Measurements from ENCODE around the gene ATXN10.

The ATXN10 gene

DNA sequence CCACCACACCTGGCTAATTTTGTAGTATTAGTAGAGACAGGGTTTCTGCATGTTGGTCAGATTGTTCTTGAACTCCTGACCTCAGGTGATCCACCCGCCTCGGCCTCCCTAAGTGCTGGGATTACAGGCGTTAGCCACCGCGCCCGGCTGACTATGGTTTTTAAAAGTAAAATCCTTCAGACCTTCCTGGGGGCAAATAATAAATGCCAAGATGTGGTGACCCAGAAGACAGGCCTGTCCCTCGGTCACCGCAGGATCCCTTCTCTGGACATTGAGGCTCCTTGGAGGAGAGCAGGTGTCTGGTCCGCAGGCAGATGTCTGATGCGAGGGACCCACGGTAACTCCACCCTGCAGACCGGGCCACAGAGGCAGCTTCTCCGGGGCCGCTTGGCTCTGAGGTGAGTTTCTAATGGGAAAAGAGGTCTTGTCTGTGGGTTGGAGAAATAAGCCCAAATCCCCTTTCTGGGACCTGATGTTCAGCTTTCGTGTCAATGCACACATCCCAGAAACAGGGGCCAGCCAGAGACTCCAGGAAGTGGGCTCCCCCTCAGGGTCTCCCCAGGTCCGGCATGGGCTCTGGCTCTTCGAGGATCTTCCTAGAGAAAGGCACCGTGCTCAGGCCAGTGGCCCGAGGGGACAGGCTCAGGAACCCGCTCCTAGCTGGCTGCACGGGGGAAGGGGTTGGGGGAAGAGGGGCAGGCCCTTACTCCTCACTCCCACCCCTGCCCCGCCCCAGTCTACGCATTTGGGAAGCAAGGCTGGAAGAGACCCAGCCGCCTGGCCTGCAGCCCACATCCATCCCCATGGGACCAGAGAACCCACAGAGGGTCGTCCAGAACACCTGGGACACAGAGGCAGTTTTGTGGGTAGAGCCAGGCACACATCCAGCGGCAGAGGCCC is 204.8 kb downstream of the ATXN10 start:
- H3K9me3 ChIP-seq (ENCODE audit: control insufficient read depth, insufficient read depth, low read length), result no peaks in the 10 kb centered on the region
- no peaks in the 10 kb centered on the region for H3K36me3 ChIP-seq (ENCODE audit: control insufficient read depth, low read length)
- no peaks in the 10 kb centered on the region for H3K27me3 ChIP-seq (ENCODE audit: control insufficient read depth, low read length)
- no peaks in the 10 kb centered on the region for H4K20me1 ChIP-seq (ENCODE audit: control insufficient read depth, insufficient read depth, low read depth, low read length)
- no peaks in the 10 kb centered on the region for H3K79me2 ChIP-seq (ENCODE audit: control insufficient read depth, low read length)
- H3F3A ChIP-seq (ENCODE audit: control insufficient read depth, insufficient read depth), result no peaks in the 10 kb centered on the region
- TF ChIP-seq, protein P1, sequence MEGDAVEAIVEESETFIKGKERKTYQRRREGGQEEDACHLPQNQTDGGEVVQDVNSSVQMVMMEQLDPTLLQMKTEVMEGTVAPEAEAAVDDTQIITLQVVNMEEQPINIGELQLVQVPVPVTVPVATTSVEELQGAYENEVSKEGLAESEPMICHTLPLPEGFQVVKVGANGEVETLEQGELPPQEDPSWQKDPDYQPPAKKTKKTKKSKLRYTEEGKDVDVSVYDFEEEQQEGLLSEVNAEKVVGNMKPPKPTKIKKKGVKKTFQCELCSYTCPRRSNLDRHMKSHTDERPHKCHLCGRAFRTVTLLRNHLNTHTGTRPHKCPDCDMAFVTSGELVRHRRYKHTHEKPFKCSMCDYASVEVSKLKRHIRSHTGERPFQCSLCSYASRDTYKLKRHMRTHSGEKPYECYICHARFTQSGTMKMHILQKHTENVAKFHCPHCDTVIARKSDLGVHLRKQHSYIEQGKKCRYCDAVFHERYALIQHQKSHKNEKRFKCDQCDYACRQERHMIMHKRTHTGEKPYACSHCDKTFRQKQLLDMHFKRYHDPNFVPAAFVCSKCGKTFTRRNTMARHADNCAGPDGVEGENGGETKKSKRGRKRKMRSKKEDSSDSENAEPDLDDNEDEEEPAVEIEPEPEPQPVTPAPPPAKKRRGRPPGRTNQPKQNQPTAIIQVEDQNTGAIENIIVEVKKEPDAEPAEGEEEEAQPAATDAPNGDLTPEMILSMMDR (IDR thresholded peaks at IDR 0.05; ENCODE audit: low read depth, low read length, poor library complexity, severe bottlenecking), result no peak
- no peak for TF ChIP-seq EZH2phosphoT487 (IDR thresholded peaks at IDR 0.05; ENCODE audit: borderline replicate concordance, low read length)
- H3K27ac ChIP-seq (ENCODE audit: low read depth, low read length), result no peak overlapping the region
- no peaks in the 10 kb centered on the region for H3K4me1 ChIP-seq (ENCODE audit: control insufficient read depth, low read length)
- no peak overlapping the region for H3K4me3 ChIP-seq (ENCODE audit: low read length)
- no peaks in the 10 kb centered on the region for H3K9me2 ChIP-seq (replicated peaks; ENCODE audit: control insufficient read depth, low read length)
- H3K4me2 ChIP-seq (ENCODE audit: low read length), result no peak overlapping the region

DNA sequence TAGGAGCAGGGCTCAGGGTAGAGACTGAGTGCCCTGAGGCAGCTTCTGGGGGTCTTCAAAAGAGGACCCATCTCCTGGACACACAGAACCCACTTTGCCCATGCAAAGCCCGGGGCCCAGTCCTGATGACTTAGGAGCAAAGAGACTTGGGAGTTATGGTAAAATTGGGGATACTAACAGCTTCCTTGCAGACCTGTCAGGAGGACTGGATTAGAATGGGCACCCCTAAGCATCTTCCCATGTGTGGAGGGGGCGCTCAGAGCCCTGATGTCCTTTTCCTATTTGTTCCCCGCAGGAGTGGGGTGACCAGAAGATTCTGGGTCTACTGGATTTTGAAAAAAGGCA is 205.4 kb downstream of the ATXN10 start:
- Histone ChIP-seq H3K4me3 (ENCODE audit: low read length) (no peak overlapping the region), H3K9me3 (ENCODE audit: control insufficient read depth, insufficient read depth, low read length) (no peaks in the 10 kb centered on the region), H3K9me2 (replicated peaks; ENCODE audit: control insufficient read depth, low read length) (no peaks in the 10 kb centered on the region), H3K27ac (ENCODE audit: low read depth, low read length) (no peak overlapping the region), H3F3A (ENCODE audit: control insufficient read depth, insufficient read depth) (no peaks in the 10 kb centered on the region), H3K79me2 (ENCODE audit: control insufficient read depth, low read length) (no peaks in the 10 kb centered on the region), H3K36me3 (ENCODE audit: control insufficient read depth, low read length) (no peaks in the 10 kb centered on the region), H3K27me3 (ENCODE audit: control insufficient read depth, low read length) (no peaks in the 10 kb centered on the region), H4K20me1 (ENCODE audit: control insufficient read depth, insufficient read depth, low read depth, low read length) (no peaks in the 10 kb centered on the region), H3K4me2 (ENCODE audit: low read length) (no peak overlapping the region), H3K4me1 (ENCODE audit: control insufficient read depth, low read length) (no peaks in the 10 kb centered on the region)
- TF ChIP-seq, protein P1 (IDR thresholded peaks at IDR 0.05; ENCODE audit: low read depth, low read length, poor library complexity, severe bottlenecking), result no peak
- TF ChIP-seq EZH2phosphoT487 (IDR thresholded peaks at IDR 0.05; ENCODE audit: borderline replicate concordance, low read length), result no peak

DNA sequence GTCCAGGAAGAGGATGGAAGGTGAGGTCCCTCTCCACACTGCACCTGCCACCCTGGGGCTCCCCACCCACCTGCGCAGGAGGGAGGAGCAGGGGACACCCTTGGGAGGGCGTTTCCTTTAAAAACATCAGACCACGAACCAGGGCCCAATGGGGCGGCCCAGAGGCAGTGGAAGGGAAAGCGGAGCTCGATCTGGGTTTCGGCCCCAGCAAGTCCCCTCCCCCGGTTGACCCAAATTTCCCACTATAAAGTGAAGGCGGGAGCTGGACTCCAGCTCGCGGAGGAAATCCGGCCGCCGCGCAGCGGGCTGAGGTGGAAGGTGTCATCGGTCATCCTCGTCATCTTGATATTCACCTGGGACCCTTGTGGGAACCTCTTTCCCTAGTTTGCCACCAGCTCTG is 206.0 kb downstream of the ATXN10 start:
- TF ChIP-seq, protein P1 (IDR thresholded peaks at IDR 0.05; ENCODE audit: low read depth, low read length, poor library complexity, severe bottlenecking), result no peak
- TF ChIP-seq EZH2phosphoT487 (IDR thresholded peaks at IDR 0.05; ENCODE audit: borderline replicate concordance, low read length), result no peak
- Histone ChIP-seq H3K4me1 (ENCODE audit: control insufficient read depth, low read length) (no peaks in the 10 kb centered on the region), H3K27me3 (ENCODE audit: control insufficient read depth, low read length) (no peaks in the 10 kb centered on the region), H3K79me2 (ENCODE audit: control insufficient read depth, low read length) (no peaks in the 10 kb centered on the region), H3K9me2 (replicated peaks; ENCODE audit: control insufficient read depth, low read length) (no peaks in the 10 kb centered on the region), H4K20me1 (ENCODE audit: control insufficient read depth, insufficient read depth, low read depth, low read length) (no peaks in the 10 kb centered on the region), H3K4me3 (ENCODE audit: low read length) (no peak overlapping the region), H3K4me2 (ENCODE audit: low read length) (no peak overlapping the region), H3F3A (ENCODE audit: control insufficient read depth, insufficient read depth) (no peaks in the 10 kb centered on the region), H3K27ac (ENCODE audit: low read depth, low read length) (no peak overlapping the region), H3K36me3 (ENCODE audit: control insufficient read depth, low read length) (no peaks in the 10 kb centered on the region), H3K9me3 (ENCODE audit: control insufficient read depth, insufficient read depth, low read length) (no peaks in the 10 kb centered on the region)

Data from DOHH2 (cell line).